Germinal center (tissue), 1 donor: ENCODE results near the gene C6orf62.
A peak's percentile ranks its signal among the peaks of the same experiment; 100 is the strongest.
"Not testable (repeated sequence)": the region's sequence is repeated elsewhere in the genome, so short reads cannot be mapped to it uniquely, and the experiment has no call there.

ENCODE experiments used
- DNase-seq: peaks from one replicate; pipeline ENCODE4 v3.0.0; 2012; ENCODE audit warnings: mixed read lengths, low spot score

The C6orf62 gene

GRCh38 chr6:24719125-24719971, at the start of gene C6orf62:
Gene C6orf62, minus strand, starts transcription at chr6:24719154. Its CDS starts 486 bp downstream, at chr6:24718668.
- peak; percentile 36 for DNase-seq

GRCh38 chr6:24768361-24768760, 49.4 kb upstream of the C6orf62 start:
- DNase-seq: no peak

GRCh38 chr6:24766680-24767462, 47.9 kb upstream of the C6orf62 start:
- peak; percentile 57 for DNase-seq

- DNase-seq: not testable (repeated sequence)
These were observed 47.0 kb upstream of the C6orf62 start for GRCh38 chr6:24765968-24766367.

GRCh38 chr6:24764833-24765828, 46.2 kb upstream of the C6orf62 start:
- not testable (repeated sequence) for DNase-seq

GRCh38 chr6:24763578-24763977, 44.6 kb upstream of the C6orf62 start:
- DNase-seq: no peak

- no peak for DNase-seq
These were observed 42.9 kb upstream of the C6orf62 start for GRCh38 chr6:24761851-24762250.

GRCh38 chr6:24761193-24761835, 42.4 kb upstream of the C6orf62 start:
- no peak for DNase-seq

GRCh38 chr6:24760210-24760609, 41.3 kb upstream of the C6orf62 start:
- DNase-seq: no peak

GRCh38 chr6:24759718-24760117, 40.8 kb upstream of the C6orf62 start:
- DNase-seq: no peak

- no peak for DNase-seq
These were observed 38.7 kb upstream of the C6orf62 start for GRCh38 chr6:24757611-24758010.

GRCh38 chr6:24755279-24755678, 36.3 kb upstream of the C6orf62 start:
- no peak for DNase-seq

GRCh38 chr6:24754378-24754777, 35.4 kb upstream of the C6orf62 start:
- DNase-seq: not testable (repeated sequence)

- no peak for DNase-seq
These were observed 34.6 kb upstream of the C6orf62 start for GRCh38 chr6:24753545-24753944.

- DNase-seq: no peak
These were observed 34.1 kb upstream of the C6orf62 start for GRCh38 chr6:24752917-24753492.

GRCh38 chr6:24752503-24752902, 33.5 kb upstream of the C6orf62 start:
- DNase-seq: no peak

- DNase-seq: not testable (repeated sequence)
These were observed 31.9 kb upstream of the C6orf62 start for GRCh38 chr6:24750878-24751277.

GRCh38 chr6:24749297-24749696, 30.3 kb upstream of the C6orf62 start:
- DNase-seq: no peak

GRCh38 chr6:24744911-24745310, 26.0 kb upstream of the C6orf62 start:
- DNase-seq: no peak

GRCh38 chr6:24743944-24744335, 25.0 kb upstream of the C6orf62 start:
- peak; percentile 60 for DNase-seq
